ENCODE measurements around the gene CELA1.

The CELA1 gene

DNA sequence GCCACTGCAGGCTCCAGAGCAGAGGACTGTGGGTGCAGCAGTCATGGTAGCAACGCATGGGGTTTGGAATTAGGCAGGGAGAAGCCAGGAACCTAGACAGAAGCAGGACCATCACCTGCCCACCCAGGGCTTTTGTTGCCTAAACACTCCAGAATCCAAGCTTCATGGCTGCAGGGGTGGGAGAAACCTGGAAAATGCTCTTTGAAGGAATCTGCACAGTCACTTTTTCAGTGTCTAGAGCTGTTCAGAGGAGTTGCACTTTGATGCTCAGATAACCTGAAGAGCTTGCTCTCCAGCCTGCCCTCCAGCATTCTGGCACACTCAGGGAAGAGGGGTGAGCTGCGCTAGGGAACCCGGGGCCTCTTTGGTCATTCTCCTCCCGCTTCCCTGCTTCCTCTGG is 1.6 kb upstream of the CELA1 start:
- no peaks in the 10 kb centered on the region for H3K27me3 ChIP-seq (ENCODE audit: insufficient read depth, poor library complexity, severe bottlenecking)
- H3K27ac ChIP-seq (replicated peaks): no peak overlapping the region
- no peak overlapping the region for H3K4me3 ChIP-seq (replicated peaks; ENCODE audit: insufficient read depth, low read length)
- DNase-seq (ENCODE audit: low read depth in 1 of 2, low spot score in 1 of 2): no peak
- TF ChIP-seq, protein P1, sequence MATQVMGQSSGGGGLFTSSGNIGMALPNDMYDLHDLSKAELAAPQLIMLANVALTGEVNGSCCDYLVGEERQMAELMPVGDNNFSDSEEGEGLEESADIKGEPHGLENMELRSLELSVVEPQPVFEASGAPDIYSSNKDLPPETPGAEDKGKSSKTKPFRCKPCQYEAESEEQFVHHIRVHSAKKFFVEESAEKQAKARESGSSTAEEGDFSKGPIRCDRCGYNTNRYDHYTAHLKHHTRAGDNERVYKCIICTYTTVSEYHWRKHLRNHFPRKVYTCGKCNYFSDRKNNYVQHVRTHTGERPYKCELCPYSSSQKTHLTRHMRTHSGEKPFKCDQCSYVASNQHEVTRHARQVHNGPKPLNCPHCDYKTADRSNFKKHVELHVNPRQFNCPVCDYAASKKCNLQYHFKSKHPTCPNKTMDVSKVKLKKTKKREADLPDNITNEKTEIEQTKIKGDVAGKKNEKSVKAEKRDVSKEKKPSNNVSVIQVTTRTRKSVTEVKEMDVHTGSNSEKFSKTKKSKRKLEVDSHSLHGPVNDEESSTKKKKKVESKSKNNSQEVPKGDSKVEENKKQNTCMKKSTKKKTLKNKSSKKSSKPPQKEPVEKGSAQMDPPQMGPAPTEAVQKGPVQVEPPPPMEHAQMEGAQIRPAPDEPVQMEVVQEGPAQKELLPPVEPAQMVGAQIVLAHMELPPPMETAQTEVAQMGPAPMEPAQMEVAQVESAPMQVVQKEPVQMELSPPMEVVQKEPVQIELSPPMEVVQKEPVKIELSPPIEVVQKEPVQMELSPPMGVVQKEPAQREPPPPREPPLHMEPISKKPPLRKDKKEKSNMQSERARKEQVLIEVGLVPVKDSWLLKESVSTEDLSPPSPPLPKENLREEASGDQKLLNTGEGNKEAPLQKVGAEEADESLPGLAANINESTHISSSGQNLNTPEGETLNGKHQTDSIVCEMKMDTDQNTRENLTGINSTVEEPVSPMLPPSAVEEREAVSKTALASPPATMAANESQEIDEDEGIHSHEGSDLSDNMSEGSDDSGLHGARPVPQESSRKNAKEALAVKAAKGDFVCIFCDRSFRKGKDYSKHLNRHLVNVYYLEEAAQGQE (IDR thresholded peaks at IDR 0.05; ENCODE audit: insufficient replicate concordance, low read depth): no peak
- TF ChIP-seq POLR2AphosphoS5 (IDR thresholded peaks at IDR 0.05; ENCODE audit: low read depth): no peak
- TF ChIP-seq, protein P2, sequence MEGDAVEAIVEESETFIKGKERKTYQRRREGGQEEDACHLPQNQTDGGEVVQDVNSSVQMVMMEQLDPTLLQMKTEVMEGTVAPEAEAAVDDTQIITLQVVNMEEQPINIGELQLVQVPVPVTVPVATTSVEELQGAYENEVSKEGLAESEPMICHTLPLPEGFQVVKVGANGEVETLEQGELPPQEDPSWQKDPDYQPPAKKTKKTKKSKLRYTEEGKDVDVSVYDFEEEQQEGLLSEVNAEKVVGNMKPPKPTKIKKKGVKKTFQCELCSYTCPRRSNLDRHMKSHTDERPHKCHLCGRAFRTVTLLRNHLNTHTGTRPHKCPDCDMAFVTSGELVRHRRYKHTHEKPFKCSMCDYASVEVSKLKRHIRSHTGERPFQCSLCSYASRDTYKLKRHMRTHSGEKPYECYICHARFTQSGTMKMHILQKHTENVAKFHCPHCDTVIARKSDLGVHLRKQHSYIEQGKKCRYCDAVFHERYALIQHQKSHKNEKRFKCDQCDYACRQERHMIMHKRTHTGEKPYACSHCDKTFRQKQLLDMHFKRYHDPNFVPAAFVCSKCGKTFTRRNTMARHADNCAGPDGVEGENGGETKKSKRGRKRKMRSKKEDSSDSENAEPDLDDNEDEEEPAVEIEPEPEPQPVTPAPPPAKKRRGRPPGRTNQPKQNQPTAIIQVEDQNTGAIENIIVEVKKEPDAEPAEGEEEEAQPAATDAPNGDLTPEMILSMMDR (IDR thresholded peaks at IDR 0.05; ENCODE audit: insufficient read depth, low read length): no peak
- TF ChIP-seq SPI1 (IDR thresholded peaks at IDR 0.05; ENCODE audit: borderline replicate concordance, low read depth): no peak
- no peak for TF ChIP-seq GABPA (IDR thresholded peaks at IDR 0.05; ENCODE audit: low read depth)

DNA sequence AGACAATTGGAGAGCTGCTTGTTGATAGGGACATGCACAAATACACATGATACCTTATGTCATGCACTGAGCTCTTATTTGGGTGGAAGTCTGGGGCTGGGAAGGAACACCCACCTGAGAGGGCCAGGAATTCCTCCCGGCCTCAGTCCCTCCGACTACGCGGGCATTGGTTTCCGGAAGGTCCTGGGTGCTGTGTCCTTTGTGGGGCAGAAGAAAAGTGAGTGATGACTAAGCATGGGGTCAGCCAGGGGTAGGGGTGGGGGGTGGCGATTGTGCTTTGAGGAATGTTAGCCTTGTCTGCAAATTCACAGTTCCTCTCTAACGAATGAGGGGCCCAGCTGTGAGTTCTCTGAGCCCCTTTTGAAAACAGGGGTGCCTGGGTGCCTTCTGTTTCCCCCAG is 798 bp downstream of the CELA1 start:
- Histone ChIP-seq H3K4me3 (replicated peaks; ENCODE audit: insufficient read depth, low read length) (no peak overlapping the region), H3K27ac (replicated peaks) (no peak overlapping the region)
- no peak for DNase-seq (ENCODE audit: low read depth in 1 of 2, low spot score in 1 of 2)

DNA sequence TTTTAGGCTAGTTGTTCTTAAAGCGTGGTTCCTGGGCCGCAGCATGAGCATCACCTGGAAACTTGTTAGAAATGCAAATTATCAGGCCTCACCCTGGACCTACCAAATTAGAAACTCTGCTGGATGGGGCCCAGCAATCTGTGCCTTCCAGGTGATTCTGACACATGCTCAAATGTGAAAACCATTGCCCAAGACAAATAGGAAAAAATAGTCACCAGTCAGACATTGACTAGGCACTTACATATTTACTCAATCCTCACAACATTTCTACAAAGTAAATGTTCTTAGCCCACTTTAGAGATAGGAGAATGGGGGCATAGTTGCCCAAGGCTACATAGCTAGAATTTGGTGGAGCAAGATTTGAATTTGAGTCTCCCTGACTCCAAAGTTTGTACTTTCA is 3.3 kb downstream of the CELA1 start:
- DNase-seq (ENCODE audit: low read depth in 1 of 2, low spot score in 1 of 2): no peak
- no peak overlapping the region for H3K27ac ChIP-seq (replicated peaks)

More for the DNA sequence above, 798 bp downstream of the CELA1 start:
- TF ChIP-seq GABPA (IDR thresholded peaks at IDR 0.05; ENCODE audit: low read depth) (no peak), POLR2AphosphoS5 (IDR thresholded peaks at IDR 0.05; ENCODE audit: low read depth) (no peak)
- TF ChIP-seq, protein P2 (IDR thresholded peaks at IDR 0.05; ENCODE audit: insufficient read depth, low read length): no peak
- TF ChIP-seq, protein P1 (IDR thresholded peaks at IDR 0.05; ENCODE audit: insufficient replicate concordance, low read depth): no peak
- no peaks in the 10 kb centered on the region for H3K27me3 ChIP-seq (ENCODE audit: insufficient read depth, poor library complexity, severe bottlenecking)

DNA sequence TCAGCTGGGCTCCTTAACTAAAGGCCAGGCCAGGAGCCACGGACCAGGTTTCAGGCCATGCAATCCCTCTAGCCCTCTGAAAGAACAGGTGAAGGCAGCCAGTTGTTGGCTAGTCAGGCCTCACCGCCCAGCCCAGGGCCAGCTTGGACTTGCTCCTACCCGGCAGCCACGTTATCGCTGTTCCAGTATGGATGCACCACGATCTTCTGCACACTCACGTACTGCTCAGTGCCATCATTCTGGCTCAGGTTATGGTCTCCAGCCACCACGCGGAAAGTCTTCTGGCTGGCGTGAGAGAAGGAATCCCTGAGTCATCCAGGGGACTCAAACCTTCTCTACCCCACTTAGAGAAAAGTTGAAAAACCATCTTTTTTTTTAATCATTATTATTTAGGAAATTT is 4.1 kb downstream of the CELA1 start:
- Histone ChIP-seq H3K27ac (replicated peaks) (no peak overlapping the region), H3K27me3 (ENCODE audit: insufficient read depth, poor library complexity, severe bottlenecking) (no peaks in the 10 kb centered on the region)

More for the DNA sequence above, 3.3 kb downstream of the CELA1 start:
- Histone ChIP-seq H3K4me3 (replicated peaks; ENCODE audit: insufficient read depth, low read length) (no peak overlapping the region), H3K27me3 (ENCODE audit: insufficient read depth, poor library complexity, severe bottlenecking) (no peaks in the 10 kb centered on the region)
- TF ChIP-seq GABPA (IDR thresholded peaks at IDR 0.05; ENCODE audit: low read depth): no peak

More for the DNA sequence above, 4.1 kb downstream of the CELA1 start:
- no peak for TF ChIP-seq GABPA (IDR thresholded peaks at IDR 0.05; ENCODE audit: low read depth)
- TF ChIP-seq, protein P1 (IDR thresholded peaks at IDR 0.05; ENCODE audit: insufficient replicate concordance, low read depth): no peak
- H3K4me3 ChIP-seq (replicated peaks; ENCODE audit: insufficient read depth, low read length): no peak overlapping the region
- no peak for DNase-seq (ENCODE audit: low read depth in 1 of 2, low spot score in 1 of 2)

All from HL-60 (cell line).